Caco-2 (cell line): ENCODE data around the gene NDEL1. TPM values are rescaled to one million over a fixed set of nuclear protein-coding genes. Genes with fewer than 3 reads are reported as not detected.

Experiments used
- BruUV-seq: library from RNA; stranded (reverse); fragments of 400-500 nt; replicated peaks from 2 replicates; lab custom pipeline; 2021; lab: Mats Ljungman, UMichigan
- CTCF ChIA-PET: fragments of 300-600 bp; sonication (Branson Sonifier 250); formaldehyde crosslinking; loops from one replicate; lab custom pipeline; 2022; ENCODE audit warnings: antibody characterized with exemption; lab: Charles Lee
- POLR2A ChIA-PET: fragments of 300-600 bp; sonication (Branson Sonifier 250); formaldehyde crosslinking; loops from one replicate; lab custom pipeline; 2022; ENCODE audit warnings: antibody characterized with exemption; lab: Charles Lee
- DNase-seq, 2 experiments: peaks; one replicate each; pipeline versions ENCODE4 v3.0.0 to v3.0.0-alpha.2; 2020 to 2022
- H3K27me3 ChIP-seq: replicated peaks from 2 replicates; pipeline ENCODE4 v1.6.0; 2011; ENCODE audit warnings: low read length; ENCODE audit not compliant: control insufficient read depth, insufficient read depth
- H3K36me3 ChIP-seq: 2 replicates; pipeline ENCODE4 v1.5.1; 2011; ENCODE audit warnings: low read length; ENCODE audit not compliant: control insufficient read depth, insufficient read depth
- H3K4me1 ChIP-seq: fragments of 250-450 bp; sonication (Bioruptor Pico); 2 replicates; pipeline ENCODE4 v1.5.1; 2020; ENCODE audit warnings: mild to moderate bottlenecking
- H3K4me3 ChIP-seq: 2 replicates; pipeline ENCODE4 v1.5.1; 2011; ENCODE audit warnings: low read depth, mild to moderate bottlenecking, control low read depth, low read length
- H3K9me3 ChIP-seq: fragments of 250-450 bp; sonication (Bioruptor Pico); 2 replicates; pipeline ENCODE4 v1.5.1; 2020; ENCODE audit warnings: mild to moderate bottlenecking, moderate library complexity
- H3K27ac Mint-ChIP-seq: one replicate; pipeline ENCODE4 v1.8.0; 2022; ENCODE audit warnings: mixed read lengths; ENCODE audit not compliant: unreplicated experiment
- H3K27me3 Mint-ChIP-seq: one replicate; pipeline ENCODE4 v1.8.0; 2022; ENCODE audit warnings: mixed read lengths; ENCODE audit not compliant: insufficient read depth, unreplicated experiment
- H3K36me3 Mint-ChIP-seq: one replicate; pipeline ENCODE4 v1.8.0; 2022; ENCODE audit warnings: mild to moderate bottlenecking, mixed read lengths; ENCODE audit not compliant: insufficient read depth, unreplicated experiment
- H3K4me1 Mint-ChIP-seq: one replicate; pipeline ENCODE4 v1.8.0; 2022; ENCODE audit warnings: low read depth, mixed read lengths; ENCODE audit not compliant: unreplicated experiment
- H3K4me3 Mint-ChIP-seq: one replicate; pipeline ENCODE4 v1.8.0; 2022; ENCODE audit warnings: mild to moderate bottlenecking, moderate library complexity, mixed read lengths; ENCODE audit not compliant: unreplicated experiment
- H3K9me3 Mint-ChIP-seq: one replicate; pipeline ENCODE4 v1.8.0; 2022; ENCODE audit warnings: mixed read lengths; ENCODE audit not compliant: unreplicated experiment
- intact Hi-C: fragments of 100-400 bp; cut with micrococcal nuclease; formaldehyde crosslinking; loops from one replicate; pipeline ENCODE4 v1.10.0; 2022; ENCODE audit not compliant: unreplicated experiment
- total RNA-seq: library from RNA; stranded (reverse); gene quantifications from 2 replicates; pipeline ENCODE4 v1.2.3, GENCODE V29; 2022
- TF ChIP-seq, protein P1 (sequence below), 2 experiments: fragments of 200-600 bp in 1 of 2; IDR thresholded peaks; 1 replicate in 1 of 2; 2 replicates in 1 of 2; pipeline versions ENCODE4 v1.5.1 to v1.8.0; 2011 to 2022; ENCODE audit warnings: antibody characterized with exemption in 1 of 2, control low read depth in 1 of 2, inconsistent platforms in 1 of 2, low read depth in 1 of 2, low read length in 1 of 2, mild to moderate bottlenecking in 1 of 2, moderate library complexity in 1 of 2; ENCODE audit not compliant: insufficient read depth in 1 of 2, severe bottlenecking in 1 of 2, unreplicated experiment in 1 of 2

The NDEL1 gene
- total RNA-seq, 1 experiment from 2014 or later, result 32.2 TPM

GRCh38 chr17:8426802-8427201 lies 8.9 kb upstream of the NDEL1 start:
- H3K4me1 ChIP-seq, result no peaks in the 10 kb centered on the region
- no peak overlapping the region for H3K4me3 ChIP-seq
- no peak overlapping the region for H3K4me3 Mint-ChIP-seq
- no peak for DNase-seq
- no peaks in the 10 kb centered on the region for H3K36me3 Mint-ChIP-seq
- H3K27ac Mint-ChIP-seq, result no peak overlapping the region
- no peaks in the 10 kb centered on the region for H3K9me3 Mint-ChIP-seq
- H3K27me3 Mint-ChIP-seq, result peaks cover 3% of the 10 kb centered on the region
- no peaks in the 10 kb centered on the region for H3K9me3 ChIP-seq
- no peaks in the 10 kb centered on the region for H3K36me3 ChIP-seq
- TF ChIP-seq, protein P1, sequence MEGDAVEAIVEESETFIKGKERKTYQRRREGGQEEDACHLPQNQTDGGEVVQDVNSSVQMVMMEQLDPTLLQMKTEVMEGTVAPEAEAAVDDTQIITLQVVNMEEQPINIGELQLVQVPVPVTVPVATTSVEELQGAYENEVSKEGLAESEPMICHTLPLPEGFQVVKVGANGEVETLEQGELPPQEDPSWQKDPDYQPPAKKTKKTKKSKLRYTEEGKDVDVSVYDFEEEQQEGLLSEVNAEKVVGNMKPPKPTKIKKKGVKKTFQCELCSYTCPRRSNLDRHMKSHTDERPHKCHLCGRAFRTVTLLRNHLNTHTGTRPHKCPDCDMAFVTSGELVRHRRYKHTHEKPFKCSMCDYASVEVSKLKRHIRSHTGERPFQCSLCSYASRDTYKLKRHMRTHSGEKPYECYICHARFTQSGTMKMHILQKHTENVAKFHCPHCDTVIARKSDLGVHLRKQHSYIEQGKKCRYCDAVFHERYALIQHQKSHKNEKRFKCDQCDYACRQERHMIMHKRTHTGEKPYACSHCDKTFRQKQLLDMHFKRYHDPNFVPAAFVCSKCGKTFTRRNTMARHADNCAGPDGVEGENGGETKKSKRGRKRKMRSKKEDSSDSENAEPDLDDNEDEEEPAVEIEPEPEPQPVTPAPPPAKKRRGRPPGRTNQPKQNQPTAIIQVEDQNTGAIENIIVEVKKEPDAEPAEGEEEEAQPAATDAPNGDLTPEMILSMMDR (IDR thresholded peaks at IDR 0.05; ENCODE audit: insufficient read depth in 1 of 2, low read depth in 1 of 2, low read length in 1 of 2, severe bottlenecking in 1 of 2, unreplicated experiment in 1 of 2), result no peak
- intact Hi-C loops, result no loop called here
- no peaks in the 10 kb centered on the region for H3K4me1 Mint-ChIP-seq
- CTCF ChIA-PET, result no interaction called here
- no TSS peak for BruUV-seq
- no peaks in the 10 kb centered on the region for H3K27me3 ChIP-seq
- POLR2A ChIA-PET, result no interaction called here

GRCh38 chr17:8430966-8431365 lies 4.7 kb upstream of the NDEL1 start:
- no peak for DNase-seq
- Mint-ChIP-seq H3K36me3 (no peaks in the 10 kb centered on the region), H3K9me3 (no peaks in the 10 kb centered on the region), H3K27me3 (no peaks in the 10 kb centered on the region), H3K4me1 (no peaks in the 10 kb centered on the region), H3K27ac (no peak overlapping the region), H3K4me3 (no peak overlapping the region)
- Histone ChIP-seq H3K36me3 (no peaks in the 10 kb centered on the region), H3K27me3 (no peaks in the 10 kb centered on the region), H3K9me3 (no peaks in the 10 kb centered on the region), H3K4me3 (no peak overlapping the region), H3K4me1 (no peaks in the 10 kb centered on the region)
- TF ChIP-seq, protein P1 (IDR thresholded peaks at IDR 0.05; ENCODE audit: insufficient read depth in 1 of 2, low read depth in 1 of 2, low read length in 1 of 2, severe bottlenecking in 1 of 2, unreplicated experiment in 1 of 2), result no peak
- CTCF ChIA-PET, result no interaction called here
- POLR2A ChIA-PET, result no interaction called here
- BruUV-seq, result no TSS peak
- intact Hi-C loops, result no loop called here

DNA sequence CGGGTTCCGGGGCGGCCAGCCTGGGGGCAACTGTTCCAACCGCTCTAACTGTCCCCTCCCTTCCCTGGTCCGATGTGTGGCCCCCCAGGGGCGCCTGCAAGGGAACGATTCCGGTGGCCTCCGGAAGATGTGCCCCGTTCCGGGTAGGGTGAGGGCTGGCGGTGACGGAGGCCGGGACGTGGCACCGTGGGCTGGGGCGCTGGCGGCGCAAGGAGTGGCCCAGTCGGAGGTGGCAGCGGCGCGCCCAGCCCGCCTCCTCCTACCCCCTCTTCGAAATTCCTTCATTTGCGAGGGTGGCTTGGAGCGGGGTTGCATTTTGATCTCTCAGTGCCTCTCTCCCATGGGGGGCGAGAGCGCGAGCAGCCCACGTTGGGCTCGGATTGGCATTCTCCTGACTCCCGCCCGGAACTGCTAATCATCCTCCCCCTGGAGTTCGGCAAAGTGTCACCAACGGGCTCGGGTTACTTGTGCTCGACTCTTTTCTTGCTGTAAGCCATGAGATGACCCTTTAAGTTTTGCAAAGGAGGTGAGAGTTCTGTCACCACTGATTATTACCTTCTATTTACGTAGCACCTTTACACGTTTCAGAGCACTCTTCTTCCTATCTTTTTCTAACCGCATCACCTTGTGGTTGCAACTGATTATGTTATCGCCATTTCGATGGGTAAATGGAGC lies 622 bp downstream of the NDEL1 start:
- Histone ChIP-seq H3K36me3 (no peaks in the 10 kb centered on the region), H3K9me3 (no peaks in the 10 kb centered on the region), H3K4me1 (no peaks in the 10 kb centered on the region), H3K4me3 (peak overlapping the region; percentile 84), H3K27me3 (no peaks in the 10 kb centered on the region)
- Mint-ChIP-seq H3K4me3 (peak overlapping the region; percentile 85), H3K36me3 (peaks cover 16% of the 10 kb centered on the region), H3K27me3 (no peaks in the 10 kb centered on the region), H3K27ac (peak overlapping the region; percentile 86), H3K9me3 (no peaks in the 10 kb centered on the region), H3K4me1 (no peaks in the 10 kb centered on the region)
- DNase-seq, result peak; percentile 41 to 44
- CTCF ChIA-PET, result interaction anchor here (0.6 to 2.1 kb wide), 4 partner anchors 26 to 407 kb away, joined by 3 to 10 read pairs (median 4); no protein-coding TSS in a partner anchor
- POLR2A ChIA-PET, result interaction anchor here (0.6 to 1.5 kb wide), 6 partner anchors 16 to 263 kb away, joined by 3 to 7 read pairs (median 4); partner anchors contain the start of gene SLC25A35
- intact Hi-C loops, result no loop called here
- no TSS peak for BruUV-seq
- TF ChIP-seq, protein P1 (IDR thresholded peaks at IDR 0.05; ENCODE audit: insufficient read depth in 1 of 2, low read depth in 1 of 2, low read length in 1 of 2, severe bottlenecking in 1 of 2, unreplicated experiment in 1 of 2), result no peak
